Hepatocyte (in vitro differentiated cells): ENCODE measurements around the gene SSRP1. TPM values are rescaled to one million over a fixed set of nuclear protein-coding genes. Genes with fewer than 3 reads are reported as not detected.
"Not testable (repeated sequence)": the region's sequence is repeated elsewhere in the genome, so short reads cannot be mapped to it uniquely, and the experiment has no call there.

Source experiments
- DNase-seq: peaks from one replicate; pipeline ENCODE4 v3.0.0-alpha.2; 2016; ENCODE audit warnings: low spot score
- H2AFZ ChIP-seq: fragments of 200-600 bp; sonication (generic); 2 replicates; pipeline ENCODE4 v1.6.0; 2016; ENCODE audit warnings: antibody characterized with exemption, mild to moderate bottlenecking
- H3K27ac ChIP-seq: fragments of 200-600 bp; sonication (generic); 2 replicates; pipeline ENCODE4 v1.5.1; 2016; ENCODE audit warnings: mild to moderate bottlenecking
- H3K27me3 ChIP-seq: fragments of 200-600 bp; sonication (generic); 2 replicates; pipeline ENCODE4 v1.6.1; 2016
- H3K36me3 ChIP-seq: fragments of 200-600 bp; sonication (generic); replicated peaks from 2 replicates; pipeline ENCODE4 v1.5.1; 2016; ENCODE audit warnings: low read depth; ENCODE audit not compliant: insufficient read depth
- H3K4me1 ChIP-seq: fragments of 200-600 bp; sonication (generic); 2 replicates; pipeline ENCODE4 v1.5.1; 2016; ENCODE audit warnings: mild to moderate bottlenecking, moderate library complexity; ENCODE audit not compliant: insufficient read depth
- H3K4me2 ChIP-seq: fragments of 200-600 bp; sonication (generic); 2 replicates; pipeline ENCODE4 v1.6.0; 2016
- H3K4me3 ChIP-seq: fragments of 200-600 bp; sonication (generic); 2 replicates; pipeline ENCODE4 v1.5.1; 2016; ENCODE audit warnings: mild to moderate bottlenecking
- H3K79me2 ChIP-seq: fragments of 200-600 bp; sonication (generic); 2 replicates; pipeline ENCODE4 v1.6.0; 2017; ENCODE audit warnings: mild to moderate bottlenecking
- H3K9me2 ChIP-seq: fragments of 200-600 bp; sonication (generic); replicated peaks from 2 replicates; pipeline ENCODE4 v1.6.0; 2017; ENCODE audit warnings: mild to moderate bottlenecking; ENCODE audit not compliant: insufficient read depth
- H3K9me3 ChIP-seq: fragments of 200-600 bp; sonication (generic); 2 replicates; pipeline ENCODE4 v1.5.1; 2016; ENCODE audit warnings: low read depth, mild to moderate bottlenecking
- H4K20me1 ChIP-seq: fragments of 200-600 bp; sonication (generic); 2 replicates; pipeline ENCODE4 v1.6.0; 2016; ENCODE audit warnings: mild to moderate bottlenecking; ENCODE audit not compliant: insufficient read depth, poor library complexity, severe bottlenecking
- EZH2 ChIP-seq: fragments of 200-600 bp; sonication (generic); IDR thresholded peaks from 2 replicates; pipeline ENCODE4 v1.6.1; 2016; ENCODE audit warnings: antibody characterized with exemption, mild to moderate bottlenecking, borderline replicate concordance
- EZH2phosphoT487 ChIP-seq: fragments of 200-600 bp; sonication (generic); IDR thresholded peaks from one replicate; pipeline ENCODE4 v1.6.1; 2018; ENCODE audit warnings: antibody characterized with exemption, mild to moderate bottlenecking, low read depth, moderate library complexity; ENCODE audit not compliant: unreplicated experiment, severe bottlenecking
- WGBS: methylation state at CpG from one replicate; pipeline ENCODE4 v1.1.6; 2016; ENCODE audit warnings: low lambda C conversion rate; ENCODE audit errors: missing lambda C conversion rate; 5-methylcytosine and 5-hydroxymethylcytosine counted together
- polyA plus RNA-seq: library from polyadenylated mRNA; unstranded; fragments of >200 nt; fragmentation: Nextera tagmentation; extraction: Ambion mirVana; gene quantifications from 2 replicates; pipeline ENCODE4 v1.2.1, GENCODE V29; 2016
- total RNA-seq: library from RNA; depleted of rRNA; stranded (reverse); fragments of >200 nt; gene quantifications from 2 replicates; pipeline ENCODE4 v1.2.3, GENCODE V29; 2014
- TF ChIP-seq, protein P1 (sequence below): fragments of 200-600 bp; sonication (generic); IDR thresholded peaks from 2 replicates; pipeline ENCODE4 v1.5.1; 2016; ENCODE audit warnings: antibody characterized with exemption, mild to moderate bottlenecking; ENCODE audit not compliant: poor library complexity

SSRP1 gene
- total and polyA plus RNA-seq, 2 experiments from 2014 or later: 34.0 to 64.6 TPM

DNA sequence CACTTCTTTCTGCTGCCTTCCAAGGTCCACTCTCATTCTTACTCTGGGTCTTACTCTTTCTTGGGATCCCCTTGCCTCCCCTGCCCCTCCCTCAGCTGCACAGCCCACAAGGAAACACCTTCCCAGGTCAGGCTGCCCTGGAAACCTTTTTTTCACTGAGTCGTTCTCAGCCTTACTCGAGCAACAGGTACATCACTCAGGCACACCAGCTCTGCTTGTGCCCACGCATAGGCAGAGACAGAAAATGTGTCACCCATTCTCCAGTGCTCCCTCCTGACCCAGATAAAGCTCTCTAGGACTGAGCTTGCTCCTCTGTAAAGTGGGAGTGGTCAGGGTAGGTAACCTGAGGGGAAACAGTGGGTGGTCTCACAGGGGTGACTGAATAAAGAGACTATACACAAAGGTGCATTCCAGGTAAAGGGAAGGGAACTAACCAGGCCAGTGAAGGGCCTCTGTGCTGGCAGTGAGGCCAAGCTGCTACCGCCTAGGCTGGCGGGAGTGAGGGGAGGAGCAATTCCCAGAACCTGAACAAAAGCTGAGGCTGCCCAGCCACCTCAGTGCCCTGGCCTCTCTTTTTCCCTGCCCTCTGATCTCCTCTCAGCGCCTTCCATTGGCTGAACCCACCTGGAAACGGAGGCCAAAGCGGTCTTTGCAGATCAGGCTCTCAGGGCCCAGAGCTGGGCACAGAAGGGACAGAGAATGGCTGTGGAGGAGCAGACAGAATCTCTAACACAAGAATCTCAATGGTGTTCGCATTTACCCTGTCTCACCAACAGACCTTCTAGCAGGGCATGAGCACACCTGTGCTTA is 29.4 kb upstream of the SSRP1 start:
- H3K4me2 ChIP-seq: no peak overlapping the region

GRCh38 chr11:57363131-57364080 is 27.7 kb upstream of the SSRP1 start:
- H2AFZ ChIP-seq: no peak overlapping the region
- H3K27ac ChIP-seq: no peak overlapping the region
- 81% methylated on average over 7 of the region's 7 CpGs for WGBS
- no peaks in the 10 kb centered on the region for H3K36me3 ChIP-seq
- no peak for DNase-seq
- no peaks in the 10 kb centered on the region for H4K20me1 ChIP-seq
- H3K27me3 ChIP-seq: no peaks in the 10 kb centered on the region
- no peaks in the 10 kb centered on the region for H3K79me2 ChIP-seq
- no peak overlapping the region for H3K4me2 ChIP-seq
- H3K9me3 ChIP-seq: no peaks in the 10 kb centered on the region
- no peak overlapping the region for H3K4me3 ChIP-seq
- TF ChIP-seq EZH2: no peak
- no peak for TF ChIP-seq EZH2phosphoT487
- TF ChIP-seq, protein P1, sequence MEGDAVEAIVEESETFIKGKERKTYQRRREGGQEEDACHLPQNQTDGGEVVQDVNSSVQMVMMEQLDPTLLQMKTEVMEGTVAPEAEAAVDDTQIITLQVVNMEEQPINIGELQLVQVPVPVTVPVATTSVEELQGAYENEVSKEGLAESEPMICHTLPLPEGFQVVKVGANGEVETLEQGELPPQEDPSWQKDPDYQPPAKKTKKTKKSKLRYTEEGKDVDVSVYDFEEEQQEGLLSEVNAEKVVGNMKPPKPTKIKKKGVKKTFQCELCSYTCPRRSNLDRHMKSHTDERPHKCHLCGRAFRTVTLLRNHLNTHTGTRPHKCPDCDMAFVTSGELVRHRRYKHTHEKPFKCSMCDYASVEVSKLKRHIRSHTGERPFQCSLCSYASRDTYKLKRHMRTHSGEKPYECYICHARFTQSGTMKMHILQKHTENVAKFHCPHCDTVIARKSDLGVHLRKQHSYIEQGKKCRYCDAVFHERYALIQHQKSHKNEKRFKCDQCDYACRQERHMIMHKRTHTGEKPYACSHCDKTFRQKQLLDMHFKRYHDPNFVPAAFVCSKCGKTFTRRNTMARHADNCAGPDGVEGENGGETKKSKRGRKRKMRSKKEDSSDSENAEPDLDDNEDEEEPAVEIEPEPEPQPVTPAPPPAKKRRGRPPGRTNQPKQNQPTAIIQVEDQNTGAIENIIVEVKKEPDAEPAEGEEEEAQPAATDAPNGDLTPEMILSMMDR: no peak
- H3K9me2 ChIP-seq: no peaks in the 10 kb centered on the region
- peaks cover 6% of the 10 kb centered on the region for H3K4me1 ChIP-seq

More for the DNA sequence above, 29.4 kb upstream of the SSRP1 start:
- TF ChIP-seq EZH2 (no peak), EZH2phosphoT487 (no peak)
- TF ChIP-seq, protein P1: no peak
- Histone ChIP-seq H4K20me1 (no peaks in the 10 kb centered on the region), H2AFZ (no peak overlapping the region), H3K4me3 (no peak overlapping the region), H3K27ac (no peak overlapping the region), H3K36me3 (no peaks in the 10 kb centered on the region), H3K79me2 (no peaks in the 10 kb centered on the region), H3K27me3 (no peaks in the 10 kb centered on the region), H3K4me1 (peaks cover 3% of the 10 kb centered on the region), H3K9me2 (no peaks in the 10 kb centered on the region), H3K9me3 (no peaks in the 10 kb centered on the region)
- WGBS: 68% methylated on average over 9 of the region's 9 CpGs
- DNase-seq: no peak

DNA sequence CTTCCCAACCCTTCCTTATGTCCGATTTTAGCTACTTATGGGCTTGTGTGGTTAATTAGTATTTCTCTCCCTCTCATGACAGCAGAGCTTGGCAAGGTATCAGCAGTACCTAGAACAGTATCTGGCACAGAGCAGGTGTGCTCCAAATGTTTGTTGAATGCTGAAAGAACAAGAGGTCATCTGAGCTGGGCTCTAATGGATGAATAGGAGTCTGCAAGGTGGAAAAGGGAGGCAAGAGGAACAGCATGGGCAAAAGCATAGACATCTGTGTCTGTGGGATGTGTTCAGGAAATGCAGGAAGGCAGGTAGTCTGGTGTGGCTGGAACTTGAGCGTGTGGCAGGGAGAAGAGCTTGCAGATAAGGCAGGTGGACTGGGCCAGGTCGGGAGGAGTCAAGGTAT is 26.2 kb upstream of the SSRP1 start:
- TF ChIP-seq EZH2 (no peak), EZH2phosphoT487 (no peak)
- TF ChIP-seq, protein P1: no peak
- no peaks in the 10 kb centered on the region for H3K27me3 ChIP-seq
- no peak overlapping the region for H3K4me3 ChIP-seq
- no peaks in the 10 kb centered on the region for H3K9me3 ChIP-seq
- no peak overlapping the region for H3K27ac ChIP-seq
- no peak overlapping the region for H2AFZ ChIP-seq
- no peak for DNase-seq
- no peaks in the 10 kb centered on the region for H3K36me3 ChIP-seq
- no peak overlapping the region for H3K4me2 ChIP-seq
- no peaks in the 10 kb centered on the region for H4K20me1 ChIP-seq
- no peaks in the 10 kb centered on the region for H3K9me2 ChIP-seq
- peaks cover 6% of the 10 kb centered on the region for H3K4me1 ChIP-seq
- 87% methylated on average over 3 of the region's 3 CpGs for WGBS
- no peaks in the 10 kb centered on the region for H3K79me2 ChIP-seq

GRCh38 chr11:57361420-57361819 is 25.7 kb upstream of the SSRP1 start:
- H3K4me1 ChIP-seq, H3K9me2 ChIP-seq, H3K79me2 ChIP-seq, H3K4me2 ChIP-seq, H3K36me3 ChIP-seq, H4K20me1 ChIP-seq, H3K27ac ChIP-seq, H2AFZ ChIP-seq, H3K9me3 ChIP-seq, H3K4me3 ChIP-seq, H3K27me3 ChIP-seq, DNase-seq: not testable (repeated sequence)
